Measurements from ENCODE around the gene ZFP82.

- TF ChIP-seq POLR2A (IDR thresholded peaks at IDR 0.05) = no peak
- TF ChIP-seq, protein P1, sequence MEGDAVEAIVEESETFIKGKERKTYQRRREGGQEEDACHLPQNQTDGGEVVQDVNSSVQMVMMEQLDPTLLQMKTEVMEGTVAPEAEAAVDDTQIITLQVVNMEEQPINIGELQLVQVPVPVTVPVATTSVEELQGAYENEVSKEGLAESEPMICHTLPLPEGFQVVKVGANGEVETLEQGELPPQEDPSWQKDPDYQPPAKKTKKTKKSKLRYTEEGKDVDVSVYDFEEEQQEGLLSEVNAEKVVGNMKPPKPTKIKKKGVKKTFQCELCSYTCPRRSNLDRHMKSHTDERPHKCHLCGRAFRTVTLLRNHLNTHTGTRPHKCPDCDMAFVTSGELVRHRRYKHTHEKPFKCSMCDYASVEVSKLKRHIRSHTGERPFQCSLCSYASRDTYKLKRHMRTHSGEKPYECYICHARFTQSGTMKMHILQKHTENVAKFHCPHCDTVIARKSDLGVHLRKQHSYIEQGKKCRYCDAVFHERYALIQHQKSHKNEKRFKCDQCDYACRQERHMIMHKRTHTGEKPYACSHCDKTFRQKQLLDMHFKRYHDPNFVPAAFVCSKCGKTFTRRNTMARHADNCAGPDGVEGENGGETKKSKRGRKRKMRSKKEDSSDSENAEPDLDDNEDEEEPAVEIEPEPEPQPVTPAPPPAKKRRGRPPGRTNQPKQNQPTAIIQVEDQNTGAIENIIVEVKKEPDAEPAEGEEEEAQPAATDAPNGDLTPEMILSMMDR (IDR thresholded peaks at IDR 0.05) = no peak
Measured at GRCh38 chr19:36456831-36457230, 38.4 kb upstream of the ZFP82 start.
